ENCODE results near the gene SURF2.
"Not testable (repeated sequence)": the region's sequence is repeated elsewhere in the genome, so short reads cannot be mapped to it uniquely, and the experiment has no call there.

The SURF2 gene

GRCh38 chr9:133372144-133372543 lies 15.8 kb downstream of the SURF2 start:
- intact Hi-C loops (cut with DNase I) = no loop called here

GRCh38 chr9:133374612-133375115 lies 18.3 kb downstream of the SURF2 start:
- intact Hi-C loops (cut with DNase I) = no loop called here
- DNase-seq = no peak

More at GRCh38 chr9:133372144-133372543, 15.8 kb downstream of the SURF2 start:
- DNase-seq = no peak

- intact Hi-C loops (cut with DNase I) = no loop called here
- no peak for DNase-seq
Measured at GRCh38 chr9:133375116-133375723, 18.9 kb downstream of the SURF2 start.

GRCh38 chr9:133375724-133376654 lies 19.6 kb downstream of the SURF2 start, which contains the start of the genes STKLD1 and SURF4:
TSS of gene STKLD1 (plus strand) at chr9:133376366. CDS start at chr9:133376474, 108 bp downstream.
TSS of gene SURF4 (minus strand) at chr9:133376060. CDS start at chr9:133375969, 91 bp downstream.
- peak; percentile 93 to 99 (median 96) for DNase-seq
- intact Hi-C loops (cut with DNase I) = loop anchor here (1.0 kb wide), 1 partner anchor 40 kb away; the partner anchor contains the start of gene SURF6

GRCh38 chr9:133377280-133377679 lies 20.9 kb downstream of the SURF2 start:
- DNase-seq; intact Hi-C loops (cut with DNase I): not testable (repeated sequence)

GRCh38 chr9:133377721-133378216 lies 21.4 kb downstream of the SURF2 start:
- intact Hi-C loops (cut with DNase I) = no loop called here
- no peak for DNase-seq

- intact Hi-C loops (cut with DNase I) = no loop called here
- no peak for DNase-seq
Measured at GRCh38 chr9:133378408-133378962, 22.1 kb downstream of the SURF2 start.

- intact Hi-C loops (cut with DNase I) = no loop called here
- peak in 4 of 10 donors; percentile 25 to 92 (median 45) for DNase-seq
Measured at GRCh38 chr9:133379153-133380086, 23.1 kb downstream of the SURF2 start.

GRCh38 chr9:133380734-133381133 lies 24.4 kb downstream of the SURF2 start:
- DNase-seq = peak in 1 of 10 donors; percentile 89
- intact Hi-C loops (cut with DNase I) = no loop called here

GRCh38 chr9:133382507-133383141 lies 26.3 kb downstream of the SURF2 start:
- no peak for DNase-seq
- intact Hi-C loops (cut with DNase I) = no loop called here

GRCh38 chr9:133383438-133383837 lies 27.1 kb downstream of the SURF2 start:
- intact Hi-C loops (cut with DNase I) = no loop called here
- DNase-seq = no peak

- no peak for DNase-seq
- intact Hi-C loops (cut with DNase I) = no loop called here
Measured at GRCh38 chr9:133384736-133385321, 28.5 kb downstream of the SURF2 start.

- intact Hi-C loops (cut with DNase I) = no loop called here
- peak in 7 of 10 donors; percentile 44 to 93 (median 67) for DNase-seq
Measured at GRCh38 chr9:133385452-133385851, 29.1 kb downstream of the SURF2 start.

GRCh38 chr9:133386338-133386737 lies 30.0 kb downstream of the SURF2 start:
- no peak for DNase-seq
- intact Hi-C loops (cut with DNase I) = no loop called here

- DNase-seq = no peak
- intact Hi-C loops (cut with DNase I) = no loop called here
Measured at GRCh38 chr9:133387680-133388079, 31.3 kb downstream of the SURF2 start.

- DNase-seq = peak in 7 of 10 donors; percentile 48 to 92 (median 74)
- intact Hi-C loops (cut with DNase I) = no loop called here
Measured at GRCh38 chr9:133389025-133389557, 32.7 kb downstream of the SURF2 start.

GRCh38 chr9:133389562-133389961 lies 33.2 kb downstream of the SURF2 start:
- peak in 1 of 10 donors; percentile 62 for DNase-seq
- intact Hi-C loops (cut with DNase I) = no loop called here

- intact Hi-C loops (cut with DNase I) = no loop called here
- DNase-seq = no peak
Measured at GRCh38 chr9:133390713-133391112, 34.4 kb downstream of the SURF2 start.
